PC-3 (cell line): ENCODE measurements around the gene BBLN. TPM values are rescaled to one million over a fixed set of nuclear protein-coding genes. Genes with fewer than 3 reads are reported as not detected.

Source experiments
- ATAC-seq: fragments of 200-7000 bp; cut with Tn5 transposase; 2 replicates; pipeline ENCODE4 v1.9.1; 2020; ENCODE audit warnings: mild to moderate bottlenecking, moderate library complexity
- BruUV-seq: library from RNA; stranded (reverse); fragments of 400-500 nt; replicated peaks from 2 replicates; lab custom pipeline; 2021; lab: Mats Ljungman, UMichigan
- CTCF ChIA-PET: fragments of 300-600 bp; sonication (Branson Sonifier 250); formaldehyde crosslinking; loops from one replicate; lab custom pipeline; 2022; ENCODE audit warnings: antibody characterized with exemption; lab: Charles Lee
- POLR2A ChIA-PET: fragments of 300-600 bp; sonication (Branson Sonifier 250); formaldehyde crosslinking; loops from one replicate; lab custom pipeline; 2022; ENCODE audit warnings: antibody characterized with exemption; ENCODE audit not compliant: unreplicated experiment; lab: Charles Lee
- DNase-seq: peaks from one replicate; pipeline ENCODE4 v3.0.0-alpha.2; 2015
- H2AFZ ChIP-seq: fragments of 300-600 bp; sonication (generic); 2 replicates; pipeline ENCODE4 v1.6.0; 2016; ENCODE audit warnings: antibody characterized with exemption, low read length
- H3F3A ChIP-seq: fragments of 300-600 bp; sonication (generic); one replicate; pipeline ENCODE4 v1.6.0; 2017; ENCODE audit warnings: antibody characterized with exemption, low read length, control low read depth, mild to moderate bottlenecking; ENCODE audit not compliant: unreplicated experiment
- H3K27ac ChIP-seq: fragments of 300-600 bp; sonication (generic); 2 replicates; pipeline ENCODE4 v1.5.1; 2016; ENCODE audit warnings: mild to moderate bottlenecking, low read length
- H3K27me3 ChIP-seq: fragments of 300-600 bp; sonication (generic); 2 replicates; pipeline ENCODE4 v1.6.1; 2016; ENCODE audit warnings: low read length, mixed read lengths
- H3K36me3 ChIP-seq: fragments of 300-600 bp; sonication (generic); 2 replicates; pipeline ENCODE4 v1.6.1; 2016; ENCODE audit warnings: low read depth, mixed run types, low read length, mixed read lengths
- H3K4me1 ChIP-seq: fragments of 300-600 bp; sonication (generic); 2 replicates; pipeline ENCODE4 v1.5.1; 2016; ENCODE audit warnings: low read length; ENCODE audit not compliant: insufficient read depth
- H3K4me2 ChIP-seq: fragments of 300-600 bp; sonication (generic); 2 replicates; pipeline ENCODE4 v1.6.0; 2016; ENCODE audit warnings: low read length
- H3K4me3 ChIP-seq: fragments of 300-600 bp; sonication (generic); 2 replicates; pipeline ENCODE4 v1.5.1; 2016; ENCODE audit warnings: mild to moderate bottlenecking, low read length, mixed read lengths
- H3K79me2 ChIP-seq: fragments of 300-600 bp; sonication (generic); 2 replicates; pipeline ENCODE4 v1.6.1; 2017; ENCODE audit warnings: low read length, mixed read lengths
- H3K9ac ChIP-seq: fragments of 300-600 bp; sonication (generic); 2 replicates; pipeline ENCODE4 v1.6.0; 2016; ENCODE audit warnings: mild to moderate bottlenecking, low read length
- H3K9me2 ChIP-seq: fragments of 300-600 bp; sonication (generic); replicated peaks from 2 replicates; pipeline ENCODE4 v1.6.1; 2016; ENCODE audit warnings: mixed run types, low read length, mixed read lengths
- H3K9me3 ChIP-seq: fragments of 300-600 bp; sonication (generic); 2 replicates; pipeline ENCODE4 v1.6.1; 2016; ENCODE audit warnings: low read length, mixed read lengths
- H4K20me1 ChIP-seq: fragments of 300-600 bp; sonication (generic); 2 replicates; pipeline ENCODE4 v1.6.1; 2016; ENCODE audit warnings: low read length, mixed read lengths
- EZH2 ChIP-seq: fragments of 300-600 bp; sonication (generic); IDR thresholded peaks from one replicate; pipeline ENCODE4 v1.6.1; 2017; ENCODE audit warnings: antibody characterized with exemption, mild to moderate bottlenecking, low read length; ENCODE audit not compliant: unreplicated experiment
- EZH2phosphoT487 ChIP-seq: fragments of 300-600 bp; sonication (generic); IDR thresholded peaks from 2 replicates; pipeline ENCODE4 v1.6.1; 2018; ENCODE audit warnings: mild to moderate bottlenecking, antibody characterized with exemption, low read length, borderline replicate concordance
- intact Hi-C: fragments of 100-400 bp; cut with micrococcal nuclease; formaldehyde crosslinking; loops from 2 replicates; pipeline ENCODE4 v1.9.0; 2023
- total RNA-seq: library from RNA; depleted of rRNA; stranded (reverse); fragments of >200 nt; gene quantifications from 2 replicates; pipeline ENCODE4 v1.2.3, GENCODE V29; 2014
- TF ChIP-seq, protein P1 (sequence below): fragments of 300-600 bp; sonication (generic); conservative IDR thresholded peaks from 2 replicates; pipeline ENCODE4 v1.5.1; 2017; ENCODE audit warnings: antibody characterized with exemption, low read depth, mild to moderate bottlenecking, low read length

The BBLN gene
- total RNA-seq, 1 experiment from 2014 or later: 158 TPM

GRCh38 chr9:128153060-128153946, 6.8 kb upstream of the BBLN start:
- DNase-seq: no peak
- ChIA-PET CTCF (no interaction called here), POLR2A (no interaction called here)
- H3K27ac ChIP-seq: no peak overlapping the region
- no peaks in the 10 kb centered on the region for H4K20me1 ChIP-seq
- TF ChIP-seq EZH2: no peak
- no peaks in the 10 kb centered on the region for H3K79me2 ChIP-seq
- no peak overlapping the region for H3K4me2 ChIP-seq
- H3K9ac ChIP-seq: no peak overlapping the region
- H3K4me1 ChIP-seq: peaks cover 22% of the 10 kb centered on the region
- H3K27me3 ChIP-seq: no peaks in the 10 kb centered on the region
- H3K9me2 ChIP-seq: no peaks in the 10 kb centered on the region
- BruUV-seq: no TSS peak
- H3F3A ChIP-seq: no peaks in the 10 kb centered on the region
- intact Hi-C loops: no loop called here
- H3K9me3 ChIP-seq: no peaks in the 10 kb centered on the region
- no peak for ATAC-seq
- H3K4me3 ChIP-seq: no peak overlapping the region
- H2AFZ ChIP-seq: no peak overlapping the region
- no peaks in the 10 kb centered on the region for H3K36me3 ChIP-seq

DNA sequence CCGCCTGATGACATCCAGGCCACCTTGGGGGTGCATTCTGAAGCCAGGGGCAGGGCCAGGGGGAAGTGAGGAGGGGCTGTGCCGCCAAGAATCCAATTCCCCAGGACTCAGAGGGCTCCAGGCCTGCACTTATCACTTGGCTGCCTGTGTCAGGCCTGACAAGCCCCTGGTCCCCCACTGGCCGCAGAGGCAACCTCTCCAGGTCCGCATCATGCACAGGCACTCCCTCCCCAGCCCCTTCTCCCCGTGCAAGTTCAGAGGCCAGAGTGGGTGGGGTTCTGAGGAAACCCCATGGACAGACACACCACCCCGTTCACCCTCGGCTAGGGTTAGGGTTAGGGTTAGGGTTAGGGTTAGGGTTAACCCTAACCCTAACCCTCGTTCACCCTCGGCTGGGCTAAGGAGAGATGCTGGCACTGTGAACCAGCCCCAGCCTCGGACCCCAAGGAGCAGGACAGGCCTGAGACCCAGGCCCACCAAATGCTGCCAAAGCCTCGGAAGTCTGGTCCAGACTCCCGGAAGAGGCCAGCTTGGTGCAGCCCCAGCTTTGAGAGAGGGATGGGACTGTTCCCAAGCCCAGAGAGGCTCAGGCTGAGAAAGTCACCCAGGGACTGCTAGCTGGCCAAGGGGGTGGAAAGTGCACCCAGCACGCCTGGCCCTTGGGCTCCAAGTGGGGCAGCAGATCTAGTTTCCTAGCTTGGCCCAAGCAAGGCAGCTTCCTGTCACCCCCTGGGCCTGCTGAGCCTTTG, 5.9 kb upstream of the BBLN start:
- Histone ChIP-seq H3K36me3 (no peaks in the 10 kb centered on the region), H3K4me2 (no peak overlapping the region), H3K27me3 (no peaks in the 10 kb centered on the region), H3K79me2 (no peaks in the 10 kb centered on the region), H3K9me2 (no peaks in the 10 kb centered on the region), H3K4me3 (no peak overlapping the region), H3K9ac (no peak overlapping the region), H2AFZ (no peak overlapping the region), H3K27ac (no peak overlapping the region), H3F3A (no peaks in the 10 kb centered on the region), H4K20me1 (no peaks in the 10 kb centered on the region), H3K4me1 (peaks cover 14% of the 10 kb centered on the region), H3K9me3 (no peaks in the 10 kb centered on the region)
- TF ChIP-seq EZH2: no peak
- TF ChIP-seq, protein P1, sequence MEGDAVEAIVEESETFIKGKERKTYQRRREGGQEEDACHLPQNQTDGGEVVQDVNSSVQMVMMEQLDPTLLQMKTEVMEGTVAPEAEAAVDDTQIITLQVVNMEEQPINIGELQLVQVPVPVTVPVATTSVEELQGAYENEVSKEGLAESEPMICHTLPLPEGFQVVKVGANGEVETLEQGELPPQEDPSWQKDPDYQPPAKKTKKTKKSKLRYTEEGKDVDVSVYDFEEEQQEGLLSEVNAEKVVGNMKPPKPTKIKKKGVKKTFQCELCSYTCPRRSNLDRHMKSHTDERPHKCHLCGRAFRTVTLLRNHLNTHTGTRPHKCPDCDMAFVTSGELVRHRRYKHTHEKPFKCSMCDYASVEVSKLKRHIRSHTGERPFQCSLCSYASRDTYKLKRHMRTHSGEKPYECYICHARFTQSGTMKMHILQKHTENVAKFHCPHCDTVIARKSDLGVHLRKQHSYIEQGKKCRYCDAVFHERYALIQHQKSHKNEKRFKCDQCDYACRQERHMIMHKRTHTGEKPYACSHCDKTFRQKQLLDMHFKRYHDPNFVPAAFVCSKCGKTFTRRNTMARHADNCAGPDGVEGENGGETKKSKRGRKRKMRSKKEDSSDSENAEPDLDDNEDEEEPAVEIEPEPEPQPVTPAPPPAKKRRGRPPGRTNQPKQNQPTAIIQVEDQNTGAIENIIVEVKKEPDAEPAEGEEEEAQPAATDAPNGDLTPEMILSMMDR: no peak
- intact Hi-C loops: no loop called here
- DNase-seq (no peak), ATAC-seq (no peak)
- no TSS peak for BruUV-seq
- ChIA-PET CTCF (no interaction called here), POLR2A (no interaction called here)

DNA sequence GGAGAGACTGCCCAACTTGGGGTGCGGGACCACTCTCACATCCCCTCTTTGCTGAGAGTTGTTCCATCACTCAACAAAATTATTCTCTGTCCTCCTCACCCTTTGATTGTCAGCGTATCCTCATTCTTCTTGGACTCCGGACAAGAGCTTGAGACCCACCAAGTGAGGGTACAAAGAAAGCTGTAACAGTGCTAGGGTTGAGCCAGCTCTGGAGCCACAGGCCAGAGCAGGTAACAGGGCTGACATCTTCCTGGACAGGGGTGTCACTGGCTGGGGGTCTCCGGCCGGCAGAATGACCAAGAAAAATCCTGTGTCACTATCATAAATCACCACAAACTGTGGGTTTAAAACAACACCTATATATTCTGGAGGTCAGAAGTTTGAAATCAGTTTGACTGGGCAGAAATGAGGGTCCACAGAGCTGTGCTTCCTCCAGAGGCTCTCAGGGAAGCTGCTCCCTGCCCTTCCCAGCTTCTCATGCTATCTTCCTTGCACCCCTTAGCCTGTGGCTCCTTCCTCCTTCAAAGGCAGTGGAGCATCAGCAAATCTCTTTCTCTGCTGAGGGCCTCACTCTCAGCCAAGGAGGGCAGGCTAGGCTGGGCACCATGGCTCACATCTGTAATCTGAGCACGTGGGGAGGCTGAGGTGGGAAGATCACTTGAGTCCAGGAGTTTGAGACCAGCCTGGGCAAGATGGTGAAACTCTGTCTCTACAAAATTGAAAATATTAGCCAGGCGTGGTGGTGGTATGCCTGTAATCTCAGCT, 4.1 kb upstream of the BBLN start:
- H3K4me1 ChIP-seq: peaks cover 7% of the 10 kb centered on the region
- H3K9me2 ChIP-seq: no peaks in the 10 kb centered on the region
- ChIA-PET POLR2A (no interaction called here), CTCF (no interaction called here)
- H3F3A ChIP-seq: no peaks in the 10 kb centered on the region
- TF ChIP-seq, protein P1: no peak
- TF ChIP-seq EZH2phosphoT487 (no peak), EZH2 (no peak)
- H3K27ac ChIP-seq: no peak overlapping the region
- peaks cover 7% of the 10 kb centered on the region for H3K79me2 ChIP-seq
- ATAC-seq (no peak), DNase-seq (no peak)
- no TSS peak for BruUV-seq
- no peak overlapping the region for H3K9ac ChIP-seq
- no peak overlapping the region for H2AFZ ChIP-seq
- H4K20me1 ChIP-seq: no peaks in the 10 kb centered on the region
- intact Hi-C loops: no loop called here
- H3K27me3 ChIP-seq: no peaks in the 10 kb centered on the region
- no peak overlapping the region for H3K4me3 ChIP-seq
- no peaks in the 10 kb centered on the region for H3K36me3 ChIP-seq
- no peaks in the 10 kb centered on the region for H3K9me3 ChIP-seq
- no peak overlapping the region for H3K4me2 ChIP-seq
